Ammon's horn (tissue), 1 donor: Measurements from ENCODE around the gene AMPD3.

Experiments used
- DNase-seq: peaks from one replicate; pipeline ENCODE4 v3.0.0-alpha.2; 2016; ENCODE audit warnings: low spot score

The AMPD3 gene

GRCh38 chr11:10538924-10539323 lies 83.9 kb downstream of the AMPD3 start:
- DNase-seq, result no peak

DNA sequence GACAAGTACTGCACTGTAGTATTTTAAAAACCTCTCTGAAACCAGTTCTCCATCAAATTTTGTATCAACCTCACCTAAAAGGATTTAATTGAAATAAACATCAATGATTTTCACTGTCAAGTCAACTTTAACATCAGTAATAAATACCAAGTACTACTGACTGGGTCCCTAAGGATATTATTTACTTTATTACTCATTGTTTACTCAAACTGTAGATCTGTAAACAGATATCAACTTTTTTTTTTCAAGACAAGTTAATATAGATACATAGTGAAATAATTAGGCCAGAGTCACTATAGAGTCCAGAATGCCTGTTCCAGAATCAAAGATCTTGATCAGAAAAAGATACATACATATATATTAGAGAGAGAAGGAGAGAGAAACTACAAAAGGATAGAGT lies 84.3 kb downstream of the AMPD3 start:
- DNase-seq, result no peak

GRCh38 chr11:10540546-10540914 lies 85.5 kb downstream of the AMPD3 start:
- DNase-seq, result peak; percentile 20

DNA sequence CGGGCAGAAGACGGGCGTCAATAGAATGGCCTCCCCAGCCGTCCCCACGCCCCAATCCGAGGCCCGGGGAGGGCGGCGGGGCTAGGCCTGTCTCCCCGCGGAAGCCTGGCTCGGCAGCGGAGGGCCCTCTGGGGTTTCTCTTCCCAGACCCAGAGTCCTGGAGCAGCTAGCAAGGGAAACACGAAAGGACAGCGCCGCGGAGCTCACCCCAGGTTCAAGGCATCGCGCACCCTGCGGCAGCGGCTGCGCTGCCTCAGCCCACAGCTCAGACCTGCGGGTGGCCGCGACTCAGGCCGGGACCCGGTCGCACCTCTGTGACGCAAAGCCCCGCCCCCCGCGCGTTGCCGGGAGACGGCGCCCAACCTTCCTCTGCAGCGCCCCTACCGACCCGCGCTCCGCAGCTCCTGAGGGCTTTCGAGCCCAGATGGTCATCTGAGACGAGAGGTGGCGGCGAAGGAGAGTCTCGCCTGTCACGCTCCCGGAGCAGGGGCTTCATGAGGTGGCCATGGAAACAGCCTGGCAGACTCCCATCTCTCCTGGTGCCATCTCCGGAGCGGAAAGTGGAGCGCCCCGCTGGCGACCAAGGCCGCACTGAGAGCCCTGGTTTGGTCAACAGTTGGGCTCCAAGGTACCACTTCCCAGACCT lies 86.0 kb downstream of the AMPD3 start, which contains the start of gene RNF141:
TSS of gene RNF141 (minus strand) at position 273 of the 646 bp plus-strand sequence. CDS start 7,029 bp downstream, outside the sequence.
- peak; percentile 96 for DNase-seq

DNA sequence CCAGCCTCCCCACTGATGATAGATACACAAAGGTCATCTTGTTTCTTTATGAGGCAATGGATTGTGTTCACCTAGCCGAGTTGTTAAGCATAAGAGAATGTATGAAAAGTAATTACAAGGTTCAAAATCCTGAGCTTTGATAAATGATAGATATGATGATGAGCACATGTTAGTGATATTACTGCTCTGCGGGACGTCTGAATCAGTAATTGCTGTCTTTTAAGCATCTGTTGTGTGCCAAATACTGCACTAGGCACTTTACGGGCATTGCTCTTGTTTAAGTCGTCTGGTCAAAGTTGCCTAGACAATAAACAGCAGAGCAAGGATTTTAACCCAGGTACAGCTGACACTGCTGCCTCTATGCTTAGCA lies 86.5 kb downstream of the AMPD3 start:
- DNase-seq, result no peak

- DNase-seq, result no peak
Measured at GRCh38 chr11:10542776-10543175, 87.7 kb downstream of the AMPD3 start.

- DNase-seq, result no peak
Measured at GRCh38 chr11:10543782-10544181, 88.7 kb downstream of the AMPD3 start.

DNA sequence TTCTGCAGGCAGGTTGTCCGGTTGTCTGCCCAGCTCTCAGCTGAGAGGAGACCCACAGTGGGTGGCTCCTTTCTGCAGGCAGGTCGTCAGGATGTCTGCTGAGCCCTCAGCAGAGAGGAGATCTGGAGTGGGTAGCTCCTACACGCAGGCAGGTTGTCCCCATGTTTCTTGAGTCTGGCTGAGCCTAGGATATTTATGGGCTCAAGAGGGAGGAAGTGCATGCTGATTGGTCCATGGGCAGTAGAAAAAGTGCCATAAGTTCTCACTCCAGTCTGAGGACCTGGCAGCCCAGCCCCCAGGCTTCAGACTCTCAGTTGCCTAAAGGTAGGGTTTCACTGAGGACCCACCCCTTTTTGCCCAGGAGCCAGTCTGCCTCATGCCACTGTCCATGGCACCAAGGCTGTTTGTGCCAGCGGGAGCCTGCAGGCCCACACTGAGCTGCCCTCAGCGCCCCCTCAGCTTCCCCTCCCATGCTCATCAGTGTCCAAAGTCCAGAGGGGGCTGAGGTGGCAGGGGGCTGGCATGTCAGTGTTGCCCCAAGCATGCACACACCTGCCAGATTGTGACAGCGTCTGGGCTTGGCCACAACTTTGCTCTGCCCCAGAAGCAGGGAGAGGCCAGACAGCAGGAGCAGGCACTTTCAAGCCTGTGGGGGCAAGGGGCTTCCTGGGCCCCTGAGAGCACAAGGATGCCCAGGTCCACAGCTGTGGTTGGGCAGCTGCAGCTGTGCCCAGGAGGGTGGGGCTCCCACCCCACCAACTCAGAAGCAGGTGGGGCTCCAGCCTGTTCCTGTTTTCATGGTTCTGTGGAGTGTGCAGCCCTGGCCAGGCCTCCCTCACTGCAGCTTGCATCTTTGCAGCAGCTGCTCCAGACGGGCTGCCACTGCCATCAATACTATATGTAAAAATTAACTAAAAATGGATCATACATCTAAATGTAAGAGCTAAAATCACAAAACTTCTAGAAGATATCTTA lies 89.7 kb downstream of the AMPD3 start:
- DNase-seq, result no peak

DNA sequence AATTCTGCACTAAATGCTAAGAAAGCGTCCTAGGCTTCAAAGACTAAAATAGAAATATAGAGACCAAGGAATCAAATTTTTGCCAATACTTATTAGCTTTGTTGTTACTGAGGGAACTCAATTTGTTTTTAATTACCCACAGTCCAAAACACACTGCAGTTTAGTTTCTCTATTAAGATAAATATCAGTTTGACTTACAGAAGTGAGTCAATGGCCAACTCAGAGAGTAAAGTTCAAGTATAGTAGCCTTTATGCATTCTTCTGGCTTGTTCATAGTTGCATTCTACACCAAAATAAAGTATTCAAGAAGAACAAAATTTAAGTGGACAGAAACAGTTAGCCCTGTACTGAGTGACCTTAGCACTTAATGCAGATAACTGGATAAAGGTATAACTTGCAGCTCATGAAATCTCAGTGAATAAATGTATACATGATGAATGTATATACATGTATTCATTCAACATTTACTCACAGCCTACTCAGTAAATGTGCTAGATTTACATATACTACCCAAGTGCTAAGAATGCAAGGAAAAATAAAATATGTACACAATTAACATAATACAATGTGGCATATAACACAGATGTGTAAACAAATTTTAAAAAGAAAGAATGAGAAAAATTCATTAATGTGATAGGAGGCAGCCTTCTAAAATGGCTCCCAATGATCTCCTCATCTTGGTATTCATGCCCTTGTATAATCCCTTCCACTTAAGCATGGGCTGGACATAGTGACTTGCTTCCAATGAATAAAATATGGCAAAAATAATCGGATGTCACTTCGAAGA lies 95.6 kb downstream of the AMPD3 start:
- DNase-seq, result no peak

- DNase-seq, result no peak
Measured at GRCh38 chr11:10551290-10551592, 96.2 kb downstream of the AMPD3 start.

GRCh38 chr11:10551845-10552352 lies 96.8 kb downstream of the AMPD3 start:
- DNase-seq, result no peak

DNA sequence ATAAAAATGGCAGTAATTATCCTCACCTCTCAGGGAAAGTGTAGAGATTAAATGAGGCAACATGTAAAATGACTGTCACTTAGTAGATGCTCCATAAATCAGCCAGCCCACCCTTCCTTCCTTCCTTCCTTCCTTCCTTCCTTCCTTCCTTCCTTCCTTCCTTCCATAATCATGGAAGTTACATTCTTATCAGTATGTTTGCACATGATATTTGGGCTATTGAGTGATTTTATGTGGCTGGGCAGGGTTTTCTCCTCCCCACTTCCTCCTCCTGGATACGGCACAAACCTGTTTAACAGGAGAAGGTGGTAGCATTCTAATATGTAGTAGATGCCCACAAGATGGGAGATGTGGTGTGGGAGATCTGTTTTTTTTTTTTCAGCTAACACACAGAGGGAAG lies 101.5 kb downstream of the AMPD3 start:
- DNase-seq, result no peak
